BJ (cell line): ENCODE results near the gene CUX1. TPM values are rescaled to one million over a fixed set of nuclear protein-coding genes. Genes with fewer than 3 reads are reported as not detected.

Experiments
- CTCF ChIA-PET: fragments of 350-600 bp; formaldehyde crosslinking; extraction: SDS; loops from one replicate; lab custom pipeline; 2021; ENCODE audit warnings: antibody characterized with exemption, inconsistent platforms; lab: Yijun Ruan, JAX
- POLR2A ChIA-PET: fragments of 300-600 bp; sonication (Branson Sonifier 250); formaldehyde crosslinking; extraction: SDS; loops from one replicate; lab custom pipeline; 2021; ENCODE audit warnings: antibody characterized with exemption; lab: Charles Lee
- DNase-seq: peaks from one replicate; pipeline ENCODE4 v3.0.0-alpha.2; 2011; ENCODE audit warnings: low read depth
- H3K27me3 ChIP-seq: 2 replicates; pipeline ENCODE4 v1.6.0; 2011; ENCODE audit warnings: low read length; ENCODE audit not compliant: control insufficient read depth, insufficient read depth
- H3K36me3 ChIP-seq: 2 replicates; pipeline ENCODE4 v1.5.1; 2011; ENCODE audit warnings: low read length; ENCODE audit not compliant: control insufficient read depth, insufficient read depth
- H3K4me3 ChIP-seq: 2 replicates; pipeline ENCODE4 v1.5.1; 2011; ENCODE audit warnings: low read depth, mild to moderate bottlenecking, control low read depth, low read length
- polyA plus RNA-seq: library from polyadenylated mRNA; depleted of rRNA; stranded (reverse); fragments of >200 nt; gene quantifications from 2 replicates; pipeline ENCODE4 v1.2.3, GENCODE V29; 2011
- TF ChIP-seq, protein P1 (sequence below): IDR thresholded peaks from 2 replicates; pipeline ENCODE4 v1.5.1; 2011; ENCODE audit warnings: low read depth, mild to moderate bottlenecking, control low read depth, inconsistent platforms, low read length, moderate library complexity; ENCODE audit not compliant: insufficient read depth

Gene CUX1
- polyA plus RNA-seq, 1 experiment: 36.5 TPM

DNA sequence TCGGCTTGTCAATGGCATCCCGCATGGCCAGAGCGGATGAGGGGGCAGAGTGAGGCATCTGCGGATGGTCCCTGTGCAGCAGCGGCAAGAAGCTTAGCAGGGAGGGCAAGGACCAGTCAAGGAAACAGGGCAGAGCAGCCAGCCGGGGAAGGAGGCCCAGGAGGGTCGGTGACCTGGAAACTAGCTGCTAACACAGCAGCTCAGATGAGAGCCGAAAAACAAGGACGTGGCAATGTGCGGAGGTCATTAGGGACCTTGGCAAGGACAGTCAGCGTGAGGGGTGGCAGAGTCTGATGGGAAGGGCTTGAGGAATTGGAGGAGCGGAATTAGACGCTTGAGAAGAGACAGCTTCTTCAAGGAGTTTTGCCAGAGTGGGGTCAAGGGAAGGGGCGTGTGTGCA lies 449.1 kb downstream of the CUX1 start:
- no peaks in the 10 kb centered on the region for H3K36me3 ChIP-seq
- DNase-seq: no peak
- POLR2A ChIA-PET: no interaction called here
- TF ChIP-seq, protein P1, sequence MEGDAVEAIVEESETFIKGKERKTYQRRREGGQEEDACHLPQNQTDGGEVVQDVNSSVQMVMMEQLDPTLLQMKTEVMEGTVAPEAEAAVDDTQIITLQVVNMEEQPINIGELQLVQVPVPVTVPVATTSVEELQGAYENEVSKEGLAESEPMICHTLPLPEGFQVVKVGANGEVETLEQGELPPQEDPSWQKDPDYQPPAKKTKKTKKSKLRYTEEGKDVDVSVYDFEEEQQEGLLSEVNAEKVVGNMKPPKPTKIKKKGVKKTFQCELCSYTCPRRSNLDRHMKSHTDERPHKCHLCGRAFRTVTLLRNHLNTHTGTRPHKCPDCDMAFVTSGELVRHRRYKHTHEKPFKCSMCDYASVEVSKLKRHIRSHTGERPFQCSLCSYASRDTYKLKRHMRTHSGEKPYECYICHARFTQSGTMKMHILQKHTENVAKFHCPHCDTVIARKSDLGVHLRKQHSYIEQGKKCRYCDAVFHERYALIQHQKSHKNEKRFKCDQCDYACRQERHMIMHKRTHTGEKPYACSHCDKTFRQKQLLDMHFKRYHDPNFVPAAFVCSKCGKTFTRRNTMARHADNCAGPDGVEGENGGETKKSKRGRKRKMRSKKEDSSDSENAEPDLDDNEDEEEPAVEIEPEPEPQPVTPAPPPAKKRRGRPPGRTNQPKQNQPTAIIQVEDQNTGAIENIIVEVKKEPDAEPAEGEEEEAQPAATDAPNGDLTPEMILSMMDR: no peak
- CTCF ChIA-PET: interaction anchor here (1.3 to 2.9 kb wide), 2 partner anchors 13 to 724 kb away, joined by 4 to 10 read pairs; no protein-coding TSS in a partner anchor
- H3K4me3 ChIP-seq: no peak overlapping the region
- no peaks in the 10 kb centered on the region for H3K27me3 ChIP-seq

DNA sequence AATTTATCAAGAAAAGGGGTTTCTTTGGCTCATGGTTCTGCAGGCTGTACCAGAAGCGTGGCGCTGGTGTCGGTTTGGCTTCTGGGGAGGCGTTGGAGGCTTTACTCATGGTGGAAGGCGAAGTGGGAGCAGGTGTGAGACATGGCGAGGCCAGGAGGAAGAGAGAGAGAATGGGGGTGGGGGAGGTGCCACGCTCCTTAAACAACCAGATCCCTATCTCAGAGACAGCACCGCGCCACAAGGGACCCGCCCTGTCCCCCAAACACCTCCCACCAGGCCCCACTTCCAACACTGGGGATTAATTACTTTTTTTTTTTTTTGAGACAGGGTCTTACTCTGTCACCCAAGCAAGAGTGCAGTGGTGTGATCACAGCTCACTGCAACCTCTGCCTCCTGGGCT lies 451.2 kb downstream of the CUX1 start:
- Histone ChIP-seq H3K27me3 (no peaks in the 10 kb centered on the region), H3K36me3 (no peaks in the 10 kb centered on the region), H3K4me3 (no peak overlapping the region)
- POLR2A ChIA-PET: no interaction called here
- CTCF ChIA-PET: interaction anchor here (0.6 to 2.9 kb wide), 2 partner anchors 601 to 726 kb away, joined by 3 to 10 read pairs; no protein-coding TSS in a partner anchor
- TF ChIP-seq, protein P1: no peak
- no peak for DNase-seq

DNA sequence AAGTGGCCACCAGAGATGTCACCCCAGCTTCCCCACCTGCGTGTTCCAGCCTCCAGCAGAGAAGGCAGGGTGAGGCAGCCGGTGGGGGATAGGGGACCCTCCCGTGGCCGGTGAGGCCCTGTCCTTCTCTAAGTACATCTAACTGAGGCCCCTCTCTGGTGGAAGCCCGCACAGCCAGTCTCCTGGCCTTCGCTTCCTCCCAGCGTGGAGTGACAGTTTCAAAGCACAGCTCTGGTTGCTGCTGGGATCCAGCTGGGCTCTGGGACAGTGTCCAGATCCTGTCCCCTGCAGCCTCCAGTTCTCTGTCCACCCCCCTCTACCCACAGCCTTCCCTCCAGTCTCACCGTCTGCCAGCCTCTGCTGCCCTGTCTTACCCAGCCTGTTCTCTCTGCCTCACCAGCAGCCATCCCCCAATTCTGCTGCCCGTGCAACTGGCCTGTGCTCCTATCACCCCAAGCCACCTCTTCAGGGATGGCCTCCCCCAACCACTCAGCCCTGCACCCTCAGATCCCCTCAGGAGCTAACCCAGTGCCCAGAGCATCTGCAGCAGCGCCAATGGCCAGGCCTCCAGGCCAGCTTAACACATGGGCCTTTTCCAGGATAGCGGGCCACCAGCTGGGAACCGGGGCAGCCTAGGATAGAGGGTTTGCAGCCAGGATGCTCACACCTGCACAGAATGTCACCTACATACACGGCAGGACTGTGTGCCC lies 452.9 kb downstream of the CUX1 start:
- TF ChIP-seq, protein P1: no peak
- CTCF ChIA-PET: interaction anchor here (0.5 to 6.5 kb wide), 9 partner anchors 9 to 887 kb away, joined by 3 to 72 read pairs (median 5); no protein-coding TSS in a partner anchor
- H3K36me3 ChIP-seq: no peaks in the 10 kb centered on the region
- POLR2A ChIA-PET: no interaction called here
- no peak overlapping the region for H3K4me3 ChIP-seq
- no peak for DNase-seq
- no peaks in the 10 kb centered on the region for H3K27me3 ChIP-seq

DNA sequence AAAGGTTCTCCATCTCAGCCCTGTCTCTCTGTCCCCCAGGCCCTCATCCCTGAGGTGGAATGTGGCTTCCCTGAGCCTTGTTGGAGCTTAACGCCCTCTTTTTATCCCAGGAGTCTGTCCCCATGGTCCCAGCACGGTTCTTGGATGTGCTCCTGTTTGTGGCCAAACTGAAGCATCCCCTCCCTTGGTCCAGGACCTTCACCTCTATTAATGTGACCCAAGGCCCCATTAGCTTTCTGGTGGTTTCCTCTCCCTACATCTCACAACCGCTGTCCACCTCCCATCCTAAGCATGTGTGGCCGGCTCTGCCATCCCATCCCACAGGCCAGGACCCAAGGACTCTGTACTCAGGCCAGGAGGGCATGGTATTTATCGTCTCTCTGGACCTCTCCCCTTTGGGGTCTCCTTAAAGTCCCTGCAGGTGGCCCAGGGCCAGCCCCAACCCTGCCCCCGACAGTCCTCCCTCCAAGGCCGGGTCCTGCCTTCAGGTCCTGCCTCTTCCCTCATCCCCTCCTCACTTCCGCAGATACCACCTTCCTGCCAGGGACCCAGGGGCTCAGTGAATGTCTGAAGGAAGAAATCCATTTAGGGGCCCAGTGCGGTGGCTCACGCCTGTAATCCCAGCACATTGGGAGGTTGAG lies 453.9 kb downstream of the CUX1 start:
- ChIA-PET POLR2A (no interaction called here), CTCF (interaction anchor here (0.5 to 6.5 kb wide), 26 partner anchors 8 to 752 kb away, joined by 3 to 72 read pairs (median 4); no protein-coding TSS in a partner anchor)
- Histone ChIP-seq H3K27me3 (no peaks in the 10 kb centered on the region), H3K4me3 (no peak overlapping the region), H3K36me3 (no peaks in the 10 kb centered on the region)
- DNase-seq: no peak
- TF ChIP-seq, protein P1: no peak

DNA sequence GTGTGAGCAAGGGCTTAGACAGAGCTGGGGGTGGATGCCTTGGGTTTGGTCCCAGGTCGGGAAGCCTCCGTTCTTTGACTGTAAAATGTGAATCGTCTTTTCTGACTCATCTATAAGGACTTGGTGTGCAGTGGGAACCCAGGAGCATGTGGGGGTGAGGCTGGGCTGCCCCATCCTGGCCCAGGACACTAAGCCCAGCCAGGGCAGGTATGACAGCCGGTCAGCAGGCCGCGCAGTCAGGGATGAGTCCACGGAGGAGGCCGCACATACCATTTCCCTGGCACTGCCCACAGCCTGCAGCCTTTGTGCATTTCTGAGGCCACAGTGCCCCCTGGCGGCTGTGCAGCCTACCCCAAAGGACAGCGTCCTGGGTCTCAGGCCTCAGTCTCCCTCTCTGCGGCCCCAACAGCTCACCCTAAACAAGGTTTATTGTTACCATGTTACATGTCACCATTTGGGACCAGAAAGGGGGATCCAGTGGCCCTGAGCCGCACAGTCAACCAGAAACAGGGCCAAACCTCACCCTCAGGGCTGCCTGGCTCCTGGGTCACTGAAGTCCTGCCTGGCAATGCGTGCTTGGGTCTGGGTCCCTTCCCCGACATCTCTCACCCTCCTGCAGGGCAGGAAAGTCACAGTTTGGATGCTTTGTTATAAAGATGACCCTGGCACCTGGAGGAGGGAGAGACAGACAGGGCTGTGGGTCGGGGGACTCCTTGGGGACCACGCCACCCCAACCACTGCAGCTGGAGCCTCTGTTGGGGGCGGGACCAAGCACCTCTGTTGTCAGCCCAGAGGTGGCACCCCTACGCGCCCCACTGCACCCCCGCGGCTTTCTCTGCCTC lies 454.9 kb downstream of the CUX1 start:
- ChIA-PET POLR2A (no interaction called here), CTCF (interaction anchor here (0.6 to 6.5 kb wide), 36 partner anchors 8 to 753 kb away, joined by 3 to 72 read pairs (median 3); no protein-coding TSS in a partner anchor)
- H3K4me3 ChIP-seq: no peak overlapping the region
- no peak for DNase-seq
- no peaks in the 10 kb centered on the region for H3K36me3 ChIP-seq
- no peaks in the 10 kb centered on the region for H3K27me3 ChIP-seq
- TF ChIP-seq, protein P1: peak; percentile 92
